Neuronal stem cell (in vitro differentiated cells): ENCODE results near the gene SRI.
"Not testable (repeated sequence)": the region's sequence is repeated elsewhere in the genome, so short reads cannot be mapped to it uniquely, and the experiment has no call there.

Experiments used
- DNase-seq: peaks from one replicate; pipeline ENCODE4 v3.0.0-alpha.2; 2013; ENCODE audit warnings: low spot score
- H2AFZ ChIP-seq: one replicate; pipeline ENCODE4 v1.6.1; 2013; ENCODE audit warnings: mild to moderate bottlenecking, low read length, inconsistent platforms
- H2AK5ac ChIP-seq: 2 replicates; pipeline ENCODE4 v1.6.1; 2013; ENCODE audit warnings: low read depth, mild to moderate bottlenecking, inconsistent platforms, low read length, moderate library complexity, mixed read lengths
- H2BK120ac ChIP-seq: 2 replicates; pipeline ENCODE4 v1.6.1; 2013; ENCODE audit warnings: low read depth, mild to moderate bottlenecking, inconsistent platforms, low read length, moderate library complexity, mixed read lengths
- H2BK12ac ChIP-seq: one replicate; pipeline ENCODE4 v1.6.1; 2013; ENCODE audit warnings: low read length, inconsistent platforms
- H2BK15ac ChIP-seq: 2 replicates; pipeline ENCODE4 v1.6.1; 2013; ENCODE audit warnings: mild to moderate bottlenecking, low read length, inconsistent platforms, mixed read lengths
- H2BK5ac ChIP-seq: one replicate; pipeline ENCODE4 v1.6.1; 2013; ENCODE audit warnings: inconsistent platforms, mild to moderate bottlenecking, low read length, moderate library complexity
- H3K14ac ChIP-seq: one replicate; pipeline ENCODE4 v1.6.1; 2013; ENCODE audit warnings: low read length, inconsistent platforms
- H3K18ac ChIP-seq: 2 replicates; pipeline ENCODE4 v1.6.1; 2013; ENCODE audit warnings: low read length, inconsistent platforms
- H3K23ac ChIP-seq: 2 replicates; pipeline ENCODE4 v1.6.1; 2013; ENCODE audit warnings: low read depth, mild to moderate bottlenecking, mixed read lengths, low read length, inconsistent platforms; ENCODE audit not compliant: poor library complexity
- H3K27ac ChIP-seq: replicated peaks from 3 replicates; pipeline ENCODE4 v1.5.1; 2013; ENCODE audit warnings: low read length, inconsistent platforms
- H3K27me3 ChIP-seq, 3 experiments: 2 replicates each; pipeline ENCODE4 v1.6.1; 2013; ENCODE audit warnings: low read length in 3 of 3, mild to moderate bottlenecking in 2 of 3, inconsistent platforms in 1 of 3, low read depth in 1 of 3, mixed read lengths in 1 of 3, moderate library complexity in 1 of 3; ENCODE audit not compliant: control insufficient read depth in 3 of 3, insufficient read depth in 3 of 3
- H3K36me3 ChIP-seq, 2 donors: replicated peaks in 1 of 2; 2 replicates each; pipeline ENCODE4 v1.6.1; 2013; ENCODE audit warnings: low read length in 2 of 2; ENCODE audit not compliant: control insufficient read depth in 2 of 2, insufficient read depth in 2 of 2
- H3K4ac ChIP-seq: 2 replicates; pipeline ENCODE4 v1.6.1; 2013; ENCODE audit warnings: inconsistent platforms, mild to moderate bottlenecking, low read length, moderate library complexity
- H3K4me1 ChIP-seq, 2 donors: 1 replicate in 1 of 2; 2 replicates in 1 of 2; pipeline ENCODE4 v1.6.1; 2013; ENCODE audit warnings: low read length in 2 of 2, low read depth in 1 of 2; ENCODE audit not compliant: control insufficient read depth in 2 of 2, insufficient read depth in 1 of 2
- H3K4me2 ChIP-seq: one replicate; pipeline ENCODE4 v1.6.1; 2013; ENCODE audit warnings: mild to moderate bottlenecking, low read length, inconsistent platforms; ENCODE audit not compliant: insufficient read depth, poor library complexity, severe bottlenecking
- H3K4me3 ChIP-seq, 2 donors: 2 replicates each; pipeline ENCODE4 v1.5.1; 2013; ENCODE audit warnings: low read length in 2 of 2, mild to moderate bottlenecking in 2 of 2, inconsistent platforms in 1 of 2, moderate library complexity in 1 of 2
- H3K79me1 ChIP-seq: one replicate; pipeline ENCODE4 v1.6.1; 2013; ENCODE audit warnings: low read depth, mild to moderate bottlenecking, inconsistent platforms, low read length, moderate library complexity
- H3K9ac ChIP-seq: one replicate; pipeline ENCODE4 v1.6.1; 2013; ENCODE audit warnings: mild to moderate bottlenecking, low read depth, low read length, inconsistent platforms; ENCODE audit not compliant: poor library complexity
- H3K9me3 ChIP-seq, 2 donors: replicated peaks in 1 of 2; 2 replicates each; pipeline versions ENCODE3 to v1.6.1; 2013; ENCODE audit warnings: low read length in 2 of 2, mild to moderate bottlenecking in 2 of 2, inconsistent platforms in 1 of 2, low read depth in 1 of 2, mixed read lengths in 1 of 2, moderate library complexity in 1 of 2; ENCODE audit not compliant: control insufficient read depth in 2 of 2, insufficient read depth in 1 of 2
- H4K8ac ChIP-seq: one replicate; pipeline ENCODE4 v1.6.1; 2013; ENCODE audit warnings: low read depth, mild to moderate bottlenecking, inconsistent platforms, low read length, moderate library complexity
- H4K91ac ChIP-seq: one replicate; pipeline ENCODE4 v1.6.1; 2013; ENCODE audit warnings: low read length, low read depth, mild to moderate bottlenecking, inconsistent platforms; ENCODE audit not compliant: poor library complexity
- WGBS, 2 donors: extraction: QIAGEN DNeasy Blood & Tissue Kit; methylation state at CpG; one replicate each; pipeline ENCODE4 v1.1.7; 2013; ENCODE audit warnings: missing lambda C conversion rate in 2 of 2, mixed read lengths in 1 of 2; ENCODE audit not compliant: insufficient read length in 2 of 2, insufficient replicate concordance in 1 of 2; ENCODE audit errors: extremely low coverage in 2 of 2; 5-methylcytosine and 5-hydroxymethylcytosine counted together

The SRI gene

GRCh38 chr7:88267421-88267820 lies 47.6 kb upstream of the SRI start:
- Histone ChIP-seq H2BK12ac (no peak overlapping the region), H2BK5ac (no peak overlapping the region), H3K4me1 (no peaks in the 10 kb centered on the region), H3K23ac (no peak overlapping the region), H4K8ac (no peak overlapping the region), H2BK120ac (no peak overlapping the region), H3K9me3 (no peaks in the 10 kb centered on the region), H3K79me1 (no peaks in the 10 kb centered on the region), H3K18ac (no peak overlapping the region), H3K4ac (no peak overlapping the region), H3K36me3 (no peaks in the 10 kb centered on the region), H4K91ac (no peak overlapping the region), H2BK15ac (no peak overlapping the region), H2AFZ (no peak overlapping the region), H3K14ac (no peak overlapping the region), H3K27me3 (no peaks in the 10 kb centered on the region), H2AK5ac (no peak overlapping the region), H3K4me3 (no peak overlapping the region), H3K4me2 (no peak overlapping the region), H3K9ac (no peak overlapping the region), H3K27ac (no peak overlapping the region)
- no peak for DNase-seq
- 100% methylated on average over 3 to 4 of the region's 4 CpGs for WGBS, 2 donors

GRCh38 chr7:88264987-88265386 lies 45.1 kb upstream of the SRI start:
- H3K27ac ChIP-seq, H4K91ac ChIP-seq, H3K18ac ChIP-seq, H2BK12ac ChIP-seq, H3K14ac ChIP-seq, DNase-seq, H3K27me3 ChIP-seq, H3K36me3 ChIP-seq, H2BK5ac ChIP-seq, H3K23ac ChIP-seq, H3K9ac ChIP-seq, H3K9me3 ChIP-seq, H2AK5ac ChIP-seq, H3K4ac ChIP-seq, H3K79me1 ChIP-seq, H3K4me1 ChIP-seq, H3K4me3 ChIP-seq, H4K8ac ChIP-seq, H3K4me2 ChIP-seq, H2BK120ac ChIP-seq, H2BK15ac ChIP-seq: not testable (repeated sequence)
- no CpG with 5 or more reads among the region's 3 CpGs for WGBS, 2 donors
- peak overlapping the region; percentile 17 for H2AFZ ChIP-seq

GRCh38 chr7:88262562-88262961 lies 42.7 kb upstream of the SRI start:
- Histone ChIP-seq H2BK120ac (no peak overlapping the region), H3K18ac (no peak overlapping the region), H3K27ac (no peak overlapping the region), H4K8ac (no peak overlapping the region), H3K14ac (no peak overlapping the region), H2AFZ (no peak overlapping the region), H3K23ac (no peak overlapping the region), H3K4me2 (no peak overlapping the region), H3K9ac (no peak overlapping the region), H2AK5ac (no peak overlapping the region), H2BK12ac (no peak overlapping the region), H3K36me3 (no peaks in the 10 kb centered on the region), H3K4me1 (no peaks in the 10 kb centered on the region), H2BK15ac (no peak overlapping the region), H2BK5ac (no peak overlapping the region), H3K27me3 (no peaks in the 10 kb centered on the region), H4K91ac (no peak overlapping the region), H3K4ac (no peak overlapping the region), H3K79me1 (no peaks in the 10 kb centered on the region), H3K4me3 (no peak overlapping the region), H3K9me3 (no peaks in the 10 kb centered on the region)
- no CpG with 5 or more reads among the region's 4 CpGs for WGBS, 2 donors
- no peak for DNase-seq

- H3K18ac ChIP-seq, result no peak overlapping the region
- H3K23ac ChIP-seq, result no peak overlapping the region
- no peaks in the 10 kb centered on the region for H3K9me3 ChIP-seq
- no peak overlapping the region for H3K27ac ChIP-seq
- no peak overlapping the region for H3K4me3 ChIP-seq
- H2AFZ ChIP-seq, result no peak overlapping the region
- no peaks in the 10 kb centered on the region for H3K36me3 ChIP-seq
- no peaks in the 10 kb centered on the region for H3K79me1 ChIP-seq
- H3K4ac ChIP-seq, result no peak overlapping the region
- H3K4me2 ChIP-seq, result no peak overlapping the region
- H3K14ac ChIP-seq, result no peak overlapping the region
- H2BK120ac ChIP-seq, result no peak overlapping the region
- H4K91ac ChIP-seq, result no peak overlapping the region
- H3K4me1 ChIP-seq, result no peaks in the 10 kb centered on the region
- no peak overlapping the region for H3K9ac ChIP-seq
- H3K27me3 ChIP-seq, result no peaks in the 10 kb centered on the region
- no CpG with 5 or more reads among the region's 1 CpG for WGBS, 2 donors
- H2AK5ac ChIP-seq, result no peak overlapping the region
- no peak for DNase-seq
- no peak overlapping the region for H4K8ac ChIP-seq
- no peak overlapping the region for H2BK12ac ChIP-seq
- H2BK15ac ChIP-seq, result no peak overlapping the region
- H2BK5ac ChIP-seq, result no peak overlapping the region
Observed at GRCh38 chr7:88260719-88261118, 40.9 kb upstream of the SRI start.
